ENCODE measurements around the gene NPIPB2.
"Not testable (repeated sequence)": the region's sequence is repeated elsewhere in the genome, so short reads cannot be mapped to it uniquely, and the experiment has no call there.

The NPIPB2 gene

GRCh38 chr16:11967195-11967911, 25.5 kb upstream of the NPIPB2 start:
- no peak for TF ChIP-seq CTCF (IDR thresholded peaks at IDR 0.05; ENCODE audit: low read depth, low read length)
- DNase-seq (ENCODE audit: extremely low read depth, low read depth), result no peak

- TF ChIP-seq CTCF (IDR thresholded peaks at IDR 0.05; ENCODE audit: low read depth, low read length), result no peak
- no peak for DNase-seq (ENCODE audit: extremely low read depth, low read depth)
Measured at GRCh38 chr16:11966173-11966572, 24.3 kb upstream of the NPIPB2 start.

- no peak for TF ChIP-seq CTCF (IDR thresholded peaks at IDR 0.05; ENCODE audit: low read depth, low read length)
- peak; percentile 41 for DNase-seq (ENCODE audit: extremely low read depth, low read depth)
Measured at GRCh38 chr16:11964761-11965551, 23.1 kb upstream of the NPIPB2 start, which contains the start of gene TNFRSF17. Gene TNFRSF17, plus strand, starts transcription at chr16:11965210. Its CDS starts 115 bp downstream, at chr16:11965325.

- no peak for DNase-seq (ENCODE audit: extremely low read depth, low read depth)
- no peak for TF ChIP-seq CTCF (IDR thresholded peaks at IDR 0.05; ENCODE audit: low read depth, low read length)
Measured at GRCh38 chr16:11963706-11964105, 21.9 kb upstream of the NPIPB2 start.

- DNase-seq (ENCODE audit: extremely low read depth, low read depth), result not testable (repeated sequence)
Measured at GRCh38 chr16:11962978-11963377, 21.1 kb upstream of the NPIPB2 start.

- DNase-seq (ENCODE audit: extremely low read depth, low read depth), result not testable (repeated sequence)
Measured at GRCh38 chr16:11962457-11962856, 20.6 kb upstream of the NPIPB2 start.

- no peak for DNase-seq (ENCODE audit: extremely low read depth, low read depth)
- no peak for TF ChIP-seq CTCF (IDR thresholded peaks at IDR 0.05; ENCODE audit: low read depth, low read length)
Measured at GRCh38 chr16:11957591-11958395, 15.9 kb upstream of the NPIPB2 start.

- no peak for TF ChIP-seq CTCF (IDR thresholded peaks at IDR 0.05; ENCODE audit: low read depth, low read length)
- DNase-seq (ENCODE audit: extremely low read depth, low read depth), result no peak
Measured at GRCh38 chr16:11956558-11956957, 14.7 kb upstream of the NPIPB2 start.
